Measurements from ENCODE around the gene ACVR1B.

- no peak for TF ChIP-seq CTCF (IDR thresholded peaks at IDR 0.05 in 8 of 11, conservative IDR thresholded peaks at IDR 0.05 in 3 of 11)
- TF ChIP-seq POLR2AphosphoS5 (IDR thresholded peaks at IDR 0.05) = peak in 1 of 3 donors; percentile 46
- no peak for TF ChIP-seq POLR2A (IDR thresholded peaks at IDR 0.05)
These were observed 30.3 kb upstream of the ACVR1B start for GRCh38 chr12:51921017-51921725.

Data from spleen (tissue), 7 donors.